ENCODE measurements around the gene TRAPPC10. TPM values are rescaled to one million over a fixed set of nuclear protein-coding genes. Genes with fewer than 3 reads are reported as not detected.

TRAPPC10 gene
- total and polyA plus RNA-seq, 9 of the 15 experiments (the other 6 are each of a cell fraction or from before 2014, with no cell fraction given), result 1.1 to 33.8 (median 24.3) TPM

- TF ChIP-seq ZNF639 (CRISPR knock-in tag; conservative IDR thresholded peaks at IDR 0.05 in 1 of 2, IDR thresholded peaks at IDR 0.05 in 1 of 2) (peak in 1 of 2 experiments; percentile 19; a peak in 1 of 4 replicates), ATF3 (IDR thresholded peaks at IDR 0.05) (peak; percentile 98), ATF3 (CRISPR knock-in tag; conservative IDR thresholded peaks at IDR 0.05) (no peak), TCF7L2 (IDR thresholded peaks at IDR 0.05; ENCODE audit: low read depth, low read length) (no peak), REST (IDR thresholded peaks at IDR 0.05; ENCODE audit: borderline replicate concordance) (no peak; the same call in 1 of the 2 replicates), REST (CRISPR knock-in tag; IDR thresholded peaks at IDR 0.05; ENCODE audit: low read depth) (no peak), MED1 (CRISPR knock-in tag; IDR thresholded peaks at IDR 0.05; ENCODE audit: borderline replicate concordance) (no peak), ZNF239 (CRISPR knock-in tag; IDR thresholded peaks at IDR 0.05) (no peak), SNAPC5 (CRISPR knock-in tag; IDR thresholded peaks at IDR 0.05) (no peak), E2F1 (CRISPR knock-in tag; IDR thresholded peaks at IDR 0.05) (no peak), RBM15 (IDR thresholded peaks at IDR 0.05; ENCODE audit: insufficient read depth, low read length) (no peak), POLR2G (IDR thresholded peaks at IDR 0.05; ENCODE audit: low read depth, low read length) (no peak), ADNP (tag; IDR thresholded peaks at IDR 0.05) (no peak), SRSF3 (IDR thresholded peaks at IDR 0.05; ENCODE audit: insufficient read depth, low read length) (no peak)
Measured at GRCh38 chr21:44017601-44018000, 5.5 kb downstream of the TRAPPC10 start (continued).

Measured in K562 (cell line).